Measurements from ENCODE around the gene TOMM5. TPM values are rescaled to one million over a fixed set of nuclear protein-coding genes. Genes with fewer than 3 reads are reported as not detected.

TOMM5 gene
- total RNA-seq, 1 donor: 181 TPM

Other genes starting within 250 kb of the TOMM5 start
- gene GRHPR, start 169.9 kb downstream of the TOMM5 start, total RNA-seq (ENCODE audit: low replicate concordance): 62.4 and 133 TPM in 2 replicates
- 9.3 and 9.4 TPM in 2 replicates for gene ZBTB5, start 127.1 kb downstream of the TOMM5 start, total RNA-seq (ENCODE audit: low replicate concordance)
- 29.1 and 36.6 TPM in 2 replicates for gene POLR1E, start 106.6 kb downstream of the TOMM5 start, total RNA-seq (ENCODE audit: low replicate concordance)
- gene FBXO10, start 16.2 kb downstream of the TOMM5 start, total RNA-seq (ENCODE audit: low replicate concordance): 7.1 and 7.6 TPM in 2 replicates
- not detected in 2 replicates for gene FRMPD1, start 58.4 kb upstream of the TOMM5 start, total RNA-seq (ENCODE audit: low replicate concordance)
- 1.3 and 2.4 TPM in 2 replicates for gene TRMT10B, start 161.2 kb upstream of the TOMM5 start, total RNA-seq (ENCODE audit: low replicate concordance)
- gene EXOSC3, start 192.5 kb upstream of the TOMM5 start, total RNA-seq (ENCODE audit: low replicate concordance): 92.3 and 109 TPM in 2 replicates
- gene DCAF10, start 208.2 kb upstream of the TOMM5 start, total RNA-seq (ENCODE audit: low replicate concordance): 24.5 and 46.1 TPM in 2 replicates